Measurements from ENCODE around the gene NOX5.

The NOX5 gene

GRCh38 chr15:69016021-69016595 is 1.6 kb downstream of the NOX5 start:
- in situ Hi-C loops (cut with MboI; ENCODE audit: low sequenced_read_pairs), result no loop called here

- in situ Hi-C loops (cut with MboI; ENCODE audit: low sequenced_read_pairs), result no loop called here
Measured at GRCh38 chr15:69017978-69018377, 3.5 kb downstream of the NOX5 start.

- in situ Hi-C loops (cut with MboI; ENCODE audit: low sequenced_read_pairs), result no loop called here
Measured at GRCh38 chr15:69018951-69019350, 4.5 kb downstream of the NOX5 start.

GRCh38 chr15:69021895-69022294 is 7.4 kb downstream of the NOX5 start:
- in situ Hi-C loops (cut with MboI; ENCODE audit: low sequenced_read_pairs), result no loop called here

DNA sequence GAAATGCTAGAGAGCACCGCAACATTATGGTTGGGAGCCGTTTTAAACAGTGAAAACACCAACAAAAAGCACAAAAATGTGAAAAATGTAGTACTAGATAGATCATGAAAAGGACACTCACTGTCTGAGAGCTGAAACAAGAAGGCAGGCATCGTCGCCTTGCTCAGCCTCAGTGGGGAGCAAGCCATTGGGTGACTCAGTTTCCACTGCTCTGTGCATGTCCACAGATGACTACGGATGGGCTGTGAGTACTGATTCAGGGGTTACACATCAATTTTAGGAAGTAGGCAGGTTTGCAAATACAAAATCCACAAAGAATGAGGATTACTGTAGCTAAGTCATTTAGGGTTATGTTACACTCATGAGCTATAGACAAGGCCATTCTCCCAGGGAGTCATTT is 10.8 kb downstream of the NOX5 start:
- in situ Hi-C loops (cut with MboI; ENCODE audit: low sequenced_read_pairs), result no loop called here

GRCh38 chr15:69026355-69026754 is 11.9 kb downstream of the NOX5 start:
- in situ Hi-C loops (cut with MboI; ENCODE audit: low sequenced_read_pairs), result no loop called here

GRCh38 chr15:69027976-69028518 is 13.6 kb downstream of the NOX5 start:
- in situ Hi-C loops (cut with MboI; ENCODE audit: low sequenced_read_pairs), result no loop called here

DNA sequence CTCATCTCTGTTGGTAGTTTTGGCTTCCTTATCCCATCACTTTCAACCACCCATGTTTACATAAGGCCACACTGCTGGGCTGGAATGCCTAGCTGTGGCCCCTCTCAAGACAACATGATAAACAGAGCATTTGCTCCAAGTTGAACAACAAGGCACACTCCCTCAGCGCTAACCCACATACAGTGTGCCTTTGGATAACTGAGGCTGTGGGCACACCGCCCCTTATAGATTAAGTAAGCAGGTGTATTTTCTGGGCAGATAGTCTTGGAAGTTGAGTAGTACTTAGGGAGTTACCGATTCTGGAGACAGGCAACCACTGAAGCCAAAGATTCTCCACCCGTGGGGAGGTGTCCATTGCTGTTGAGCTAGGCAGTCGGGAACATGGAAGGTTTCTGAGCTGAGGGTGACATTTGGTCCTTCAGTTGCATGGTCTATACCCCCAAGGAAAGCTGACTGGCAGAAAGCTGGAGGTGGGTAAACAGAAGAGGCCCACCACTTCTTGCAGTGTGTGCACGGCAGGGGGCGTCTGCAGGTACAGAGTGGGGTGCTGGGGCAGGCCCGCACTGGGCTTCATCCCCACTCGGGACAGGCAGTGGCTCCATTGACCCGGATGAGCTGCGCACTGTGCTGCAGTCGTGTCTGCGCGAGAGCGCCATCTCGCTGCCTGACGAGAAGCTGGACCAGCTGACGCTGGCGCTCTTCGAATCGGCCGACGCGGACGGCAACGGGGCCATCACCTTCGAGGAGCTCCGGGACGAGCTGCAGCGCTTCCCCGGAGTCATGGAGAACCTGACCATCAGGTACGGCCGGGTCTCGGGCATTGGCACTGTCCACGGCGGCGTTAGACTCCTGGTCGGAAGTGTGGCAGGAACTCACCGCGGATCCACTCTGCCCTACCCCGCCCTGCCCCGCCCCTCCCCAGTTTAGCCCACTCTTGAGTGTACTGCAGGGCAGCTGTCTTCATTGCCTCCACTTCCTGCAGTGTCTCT is 16.8 kb downstream of the NOX5 start:
- in situ Hi-C loops (cut with MboI; ENCODE audit: low sequenced_read_pairs), result no loop called here

DNA sequence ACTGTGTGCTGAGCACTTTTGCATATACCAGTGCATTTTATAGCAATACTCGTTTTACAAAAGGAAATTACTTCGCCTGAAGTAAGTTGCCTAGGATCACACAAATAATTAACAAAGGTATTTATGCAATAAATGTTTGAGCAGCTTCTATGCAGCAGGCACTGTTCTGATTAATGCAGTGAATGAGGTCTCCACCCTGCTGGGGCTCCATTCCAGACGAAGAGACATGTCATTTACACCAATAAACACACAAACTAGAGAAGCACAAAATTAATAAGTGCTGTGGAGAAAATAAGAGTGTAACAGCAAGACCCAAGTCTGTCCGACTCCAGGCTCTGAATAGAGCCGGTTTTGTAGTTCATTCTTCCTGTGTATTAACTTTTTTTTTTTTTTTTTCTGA is 17.5 kb downstream of the NOX5 start:
- in situ Hi-C loops (cut with MboI; ENCODE audit: low sequenced_read_pairs), result no loop called here

- in situ Hi-C loops (cut with MboI; ENCODE audit: low sequenced_read_pairs), result no loop called here
Measured at GRCh38 chr15:69032703-69033373, 18.3 kb downstream of the NOX5 start.

DNA sequence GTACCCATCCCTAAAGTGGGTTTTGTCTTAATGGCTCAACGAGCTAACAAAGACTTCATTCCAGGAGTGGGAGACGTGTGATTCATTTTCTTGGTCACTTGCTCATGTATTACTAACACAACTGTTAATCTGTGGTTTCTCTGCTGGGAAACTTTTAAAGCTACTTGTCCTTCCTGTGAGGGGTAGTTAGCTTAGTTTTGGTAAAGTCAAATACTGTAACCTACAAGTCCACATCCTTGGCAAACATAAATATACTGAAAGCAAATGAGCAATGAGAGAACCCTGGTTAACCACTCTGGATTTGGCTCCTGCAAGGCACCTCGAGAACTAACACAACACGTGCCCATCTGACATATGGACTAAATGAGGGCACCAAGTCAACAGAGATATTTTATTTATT is 19.9 kb downstream of the NOX5 start:
- in situ Hi-C loops (cut with MboI; ENCODE audit: low sequenced_read_pairs), result no loop called here

- in situ Hi-C loops (cut with MboI; ENCODE audit: low sequenced_read_pairs), result no loop called here
Measured at GRCh38 chr15:69035205-69035917, 20.9 kb downstream of the NOX5 start.

DNA sequence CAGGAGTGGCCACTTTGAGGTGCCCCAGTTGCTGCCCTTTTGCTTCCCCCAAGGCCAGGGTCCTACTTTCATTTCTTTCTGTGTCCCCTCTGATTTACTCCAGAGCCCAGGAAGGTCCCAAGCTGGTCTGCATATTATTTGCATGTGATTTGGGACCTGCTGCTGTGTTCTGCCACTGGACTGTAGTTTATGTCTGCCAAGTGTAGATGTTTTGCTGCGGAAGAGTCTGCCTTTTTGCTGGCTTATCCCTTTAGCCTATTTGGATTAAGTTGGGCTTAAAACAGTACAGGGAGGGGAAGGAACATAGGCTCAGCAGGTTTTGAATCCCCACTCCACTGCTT is 21.4 kb downstream of the NOX5 start:
- in situ Hi-C loops (cut with MboI; ENCODE audit: low sequenced_read_pairs), result no loop called here

DNA sequence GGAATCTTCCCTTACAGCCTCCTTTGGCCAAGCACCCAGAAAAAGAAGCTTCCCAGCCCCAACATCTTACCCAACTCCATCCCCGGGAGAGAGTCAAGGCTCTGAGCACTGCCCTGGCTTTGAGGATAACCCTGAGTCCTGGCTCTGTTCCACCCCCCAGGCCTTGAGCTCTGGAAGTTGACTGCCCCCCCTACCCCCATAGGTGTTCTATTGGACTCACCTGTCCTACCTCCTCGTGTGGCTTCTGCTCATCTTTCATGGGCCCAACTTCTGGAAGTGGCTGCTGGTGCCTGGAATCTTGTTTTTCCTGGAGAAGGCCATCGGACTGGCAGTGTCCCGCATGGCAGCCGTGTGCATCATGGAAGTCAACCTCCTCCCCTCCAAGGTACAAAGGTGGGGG is 22.3 kb downstream of the NOX5 start:
- in situ Hi-C loops (cut with MboI; ENCODE audit: low sequenced_read_pairs), result no loop called here

- in situ Hi-C loops (cut with MboI; ENCODE audit: low sequenced_read_pairs), result no loop called here
Measured at GRCh38 chr15:69037482-69037881, 23.0 kb downstream of the NOX5 start.

DNA sequence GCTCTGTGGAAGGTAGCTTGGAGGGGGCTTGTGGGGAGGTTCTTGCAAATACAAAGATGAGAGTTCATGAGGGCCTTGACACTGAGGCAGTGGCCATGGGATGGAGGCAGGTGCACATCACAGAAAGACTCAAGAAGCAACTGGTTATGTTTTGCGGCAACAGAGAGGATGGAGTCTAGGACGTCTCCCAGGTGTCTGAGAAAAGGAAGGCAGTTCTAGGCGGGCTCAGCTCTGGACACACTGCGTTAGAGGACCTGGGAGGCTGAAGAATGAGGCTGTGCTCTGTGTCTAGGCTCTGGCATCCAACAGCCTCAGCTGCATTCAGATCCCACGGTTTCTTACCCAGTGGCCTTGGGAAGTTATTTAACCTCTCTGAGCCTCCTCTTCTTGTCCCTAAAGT is 23.5 kb downstream of the NOX5 start:
- in situ Hi-C loops (cut with MboI; ENCODE audit: low sequenced_read_pairs), result no loop called here

GRCh38 chr15:69038508-69038907 is 24.0 kb downstream of the NOX5 start:
- in situ Hi-C loops (cut with MboI; ENCODE audit: low sequenced_read_pairs), result no loop called here

DNA sequence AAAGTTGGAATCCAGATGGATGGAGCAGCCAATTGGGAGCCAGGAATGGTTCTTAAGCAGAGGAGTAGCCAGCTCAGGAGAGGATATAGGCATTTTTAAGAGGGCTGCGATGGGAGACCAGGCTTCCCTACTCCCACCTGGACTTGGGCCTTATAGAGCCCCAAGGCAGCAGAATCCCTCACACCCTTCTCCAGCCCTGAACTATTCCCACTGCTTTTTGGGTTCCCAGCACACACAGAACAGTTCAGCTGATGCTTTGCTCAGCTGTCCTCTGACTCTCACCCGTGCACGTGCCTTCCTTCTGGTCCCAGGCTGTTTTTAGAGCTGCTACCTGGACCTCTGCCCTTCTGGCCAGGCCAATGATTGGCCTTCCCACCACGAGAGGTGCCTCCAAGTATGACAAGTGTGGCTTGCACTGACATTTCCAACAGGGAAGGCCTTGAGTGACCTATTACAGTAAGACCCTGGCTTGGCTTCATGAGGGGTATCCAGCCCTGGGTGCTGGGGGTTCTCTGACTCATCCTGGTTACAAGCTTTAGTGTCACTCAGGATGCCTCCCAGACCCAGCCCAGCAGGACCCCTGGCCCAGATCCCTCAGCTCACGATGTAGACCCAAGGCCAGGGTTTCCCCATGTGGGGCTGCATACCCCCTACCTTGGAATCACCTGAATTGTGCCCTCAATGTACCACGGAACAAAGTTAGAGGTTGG is 25.2 kb downstream of the NOX5 start:
- in situ Hi-C loops (cut with MboI; ENCODE audit: low sequenced_read_pairs), result no loop called here

DNA sequence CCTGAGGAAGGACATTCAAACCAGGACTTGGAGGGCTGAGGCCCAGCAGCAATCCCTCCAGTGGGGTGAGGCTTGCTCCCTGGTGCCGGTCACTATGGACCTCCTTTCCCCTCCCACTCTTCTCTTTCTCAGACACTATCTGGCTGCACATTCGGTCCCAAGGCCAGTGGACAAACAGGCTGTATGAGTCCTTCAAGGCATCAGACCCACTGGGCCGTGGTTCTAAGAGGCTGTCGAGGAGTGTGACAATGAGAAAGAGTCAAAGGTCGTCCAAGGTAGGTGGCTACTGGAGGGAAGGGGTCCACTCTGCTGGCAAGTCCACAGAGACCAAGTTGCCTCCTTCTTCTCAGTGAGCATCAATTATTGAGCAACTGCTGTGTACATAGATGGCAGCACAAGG is 28.0 kb downstream of the NOX5 start:
- in situ Hi-C loops (cut with MboI; ENCODE audit: low sequenced_read_pairs), result no loop called here

DNA sequence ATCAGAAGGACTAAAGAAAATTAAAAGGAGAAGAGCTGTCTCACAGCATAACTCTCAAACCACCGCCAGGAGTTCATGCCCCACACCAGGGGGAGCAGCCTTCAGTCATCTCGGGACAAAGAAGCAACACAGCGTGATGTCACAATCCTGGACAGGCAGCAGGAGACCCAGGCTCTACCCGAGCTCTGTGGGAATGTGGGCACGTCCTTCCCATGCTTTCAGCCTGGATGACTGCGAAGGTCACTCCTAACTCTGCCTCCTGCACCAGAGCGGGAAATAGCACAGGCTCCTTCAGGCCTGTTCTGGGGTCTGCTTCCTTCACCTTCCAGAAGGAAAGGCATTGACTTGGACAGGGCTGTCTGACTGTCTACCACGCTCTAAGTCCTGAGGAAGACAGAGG is 31.3 kb downstream of the NOX5 start:
- in situ Hi-C loops (cut with MboI; ENCODE audit: low sequenced_read_pairs), result no loop called here

Measured in HL-60/S4 (cell line).